ENCODE data around the gene ABAT.

DNA sequence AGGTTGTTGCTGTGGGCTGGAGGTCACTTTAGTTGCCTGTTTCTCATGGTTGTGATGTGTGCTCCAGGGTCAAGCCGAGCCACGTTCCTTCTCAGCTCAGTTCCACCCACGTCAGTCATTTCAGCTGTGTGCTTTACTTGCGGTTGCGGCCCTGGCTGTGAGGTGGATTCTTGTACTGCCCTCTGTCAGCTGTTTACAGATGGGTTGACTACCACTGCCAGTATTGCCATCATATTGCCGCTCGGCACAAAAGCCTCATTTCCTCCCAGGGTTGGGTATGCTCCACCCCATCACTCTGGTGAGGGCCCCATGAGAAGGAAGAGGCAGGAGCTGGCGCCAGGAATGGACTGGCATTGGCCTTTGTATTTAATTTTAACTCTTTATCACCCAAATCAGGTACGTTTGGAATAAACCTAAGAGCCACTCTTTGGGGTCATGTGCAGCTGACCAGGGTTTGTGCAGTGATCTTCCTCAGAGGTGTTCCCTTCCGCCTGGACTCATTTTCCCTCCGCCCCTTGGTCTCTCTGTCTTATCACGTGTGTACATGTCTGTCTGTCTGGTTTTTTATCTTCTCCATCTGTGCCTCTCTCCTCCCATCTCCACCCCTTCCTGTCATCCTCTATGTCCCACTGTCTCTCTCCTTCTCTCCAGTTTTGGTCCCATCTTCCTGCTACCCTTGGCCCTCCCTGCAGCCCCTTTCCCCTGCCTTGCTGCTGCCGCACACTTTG lies 27.9 kb upstream of the ABAT start:
- TF ChIP-seq, protein P1, sequence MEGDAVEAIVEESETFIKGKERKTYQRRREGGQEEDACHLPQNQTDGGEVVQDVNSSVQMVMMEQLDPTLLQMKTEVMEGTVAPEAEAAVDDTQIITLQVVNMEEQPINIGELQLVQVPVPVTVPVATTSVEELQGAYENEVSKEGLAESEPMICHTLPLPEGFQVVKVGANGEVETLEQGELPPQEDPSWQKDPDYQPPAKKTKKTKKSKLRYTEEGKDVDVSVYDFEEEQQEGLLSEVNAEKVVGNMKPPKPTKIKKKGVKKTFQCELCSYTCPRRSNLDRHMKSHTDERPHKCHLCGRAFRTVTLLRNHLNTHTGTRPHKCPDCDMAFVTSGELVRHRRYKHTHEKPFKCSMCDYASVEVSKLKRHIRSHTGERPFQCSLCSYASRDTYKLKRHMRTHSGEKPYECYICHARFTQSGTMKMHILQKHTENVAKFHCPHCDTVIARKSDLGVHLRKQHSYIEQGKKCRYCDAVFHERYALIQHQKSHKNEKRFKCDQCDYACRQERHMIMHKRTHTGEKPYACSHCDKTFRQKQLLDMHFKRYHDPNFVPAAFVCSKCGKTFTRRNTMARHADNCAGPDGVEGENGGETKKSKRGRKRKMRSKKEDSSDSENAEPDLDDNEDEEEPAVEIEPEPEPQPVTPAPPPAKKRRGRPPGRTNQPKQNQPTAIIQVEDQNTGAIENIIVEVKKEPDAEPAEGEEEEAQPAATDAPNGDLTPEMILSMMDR (conservative IDR thresholded peaks at IDR 0.05; ENCODE audit: low read length) = no peak
- TF ChIP-seq EZH2phosphoT487 (IDR thresholded peaks at IDR 0.05; ENCODE audit: borderline replicate concordance, low read depth, low read length) = no peak

All from OCI-LY7 (cell line).